ENCODE results near the gene SETD1A. TPM values are rescaled to one million over a fixed set of nuclear protein-coding genes. Genes with fewer than 3 reads are reported as not detected.

SETD1A gene
- total RNA-seq, 1 donor from 2014 or later: 23.4 TPM

DNA sequence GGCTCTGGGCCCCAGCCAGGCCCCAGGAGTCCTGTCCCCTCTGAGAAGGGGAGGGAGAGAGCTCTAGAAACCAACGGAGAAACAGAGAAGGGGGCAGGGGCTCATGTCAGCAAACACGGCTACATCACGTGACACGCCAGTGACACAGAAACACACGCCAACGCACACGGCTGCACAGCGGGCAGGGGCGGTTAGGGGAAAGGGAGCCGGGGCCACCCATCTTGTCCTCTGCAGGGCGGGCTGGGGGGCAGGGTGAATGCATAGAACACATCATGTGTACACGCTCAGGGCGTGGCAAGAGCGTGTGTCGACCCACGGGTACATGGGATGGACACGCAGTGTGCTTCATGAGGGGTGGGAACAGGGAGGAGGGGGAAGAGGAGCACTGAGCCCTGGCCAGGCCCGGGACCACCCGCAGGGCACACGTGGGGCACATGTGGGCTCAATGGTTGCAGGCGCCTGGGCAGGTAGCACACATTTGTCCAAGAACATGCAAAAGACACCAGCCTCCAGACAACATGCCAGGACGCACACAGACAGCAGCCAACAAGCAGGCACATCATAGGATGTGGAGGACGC, 32.0 kb downstream of the SETD1A start:
- Mint-ChIP-seq H3K9me3 (ENCODE audit: unreplicated experiment) (no peaks in the 10 kb centered on the region), H3K4me3 (ENCODE audit: unreplicated experiment) (no peak overlapping the region), H3K27me3 (ENCODE audit: unreplicated experiment) (peaks cover 7% of the 10 kb centered on the region), H3K4me1 (ENCODE audit: unreplicated experiment) (no peaks in the 10 kb centered on the region), H3K27ac (ENCODE audit: unreplicated experiment) (no peak overlapping the region), H3K36me3 (ENCODE audit: low read depth, unreplicated experiment) (no peaks in the 10 kb centered on the region)
- TF ChIP-seq, protein P1, sequence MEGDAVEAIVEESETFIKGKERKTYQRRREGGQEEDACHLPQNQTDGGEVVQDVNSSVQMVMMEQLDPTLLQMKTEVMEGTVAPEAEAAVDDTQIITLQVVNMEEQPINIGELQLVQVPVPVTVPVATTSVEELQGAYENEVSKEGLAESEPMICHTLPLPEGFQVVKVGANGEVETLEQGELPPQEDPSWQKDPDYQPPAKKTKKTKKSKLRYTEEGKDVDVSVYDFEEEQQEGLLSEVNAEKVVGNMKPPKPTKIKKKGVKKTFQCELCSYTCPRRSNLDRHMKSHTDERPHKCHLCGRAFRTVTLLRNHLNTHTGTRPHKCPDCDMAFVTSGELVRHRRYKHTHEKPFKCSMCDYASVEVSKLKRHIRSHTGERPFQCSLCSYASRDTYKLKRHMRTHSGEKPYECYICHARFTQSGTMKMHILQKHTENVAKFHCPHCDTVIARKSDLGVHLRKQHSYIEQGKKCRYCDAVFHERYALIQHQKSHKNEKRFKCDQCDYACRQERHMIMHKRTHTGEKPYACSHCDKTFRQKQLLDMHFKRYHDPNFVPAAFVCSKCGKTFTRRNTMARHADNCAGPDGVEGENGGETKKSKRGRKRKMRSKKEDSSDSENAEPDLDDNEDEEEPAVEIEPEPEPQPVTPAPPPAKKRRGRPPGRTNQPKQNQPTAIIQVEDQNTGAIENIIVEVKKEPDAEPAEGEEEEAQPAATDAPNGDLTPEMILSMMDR (IDR thresholded peaks at IDR 0.05; ENCODE audit: unreplicated experiment): no peak
- no peak for DNase-seq (ENCODE audit: low spot score)

DNA sequence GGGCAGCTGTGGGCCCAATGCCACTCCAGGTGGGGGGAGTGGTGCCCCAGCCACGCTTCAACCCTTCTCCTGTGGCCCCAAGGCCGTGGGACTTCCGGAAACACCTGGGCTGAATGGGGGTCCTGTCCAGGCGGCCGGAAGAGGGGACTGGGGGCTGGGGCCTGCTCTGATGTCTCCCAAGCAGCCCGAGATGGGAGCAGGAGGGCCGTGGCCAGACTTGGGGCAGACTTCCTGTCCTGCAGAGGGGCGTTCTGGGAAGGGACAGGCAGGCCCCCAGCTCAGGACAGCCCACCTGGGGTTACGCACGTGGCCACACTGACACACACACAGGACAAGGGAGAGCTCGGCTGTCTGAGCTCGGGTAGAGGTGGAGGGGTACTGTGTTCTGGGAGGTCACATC, 32.6 kb downstream of the SETD1A start:
- Mint-ChIP-seq H3K27ac (ENCODE audit: unreplicated experiment) (no peak overlapping the region), H3K27me3 (ENCODE audit: unreplicated experiment) (peaks cover 8% of the 10 kb centered on the region), H3K4me3 (ENCODE audit: unreplicated experiment) (no peak overlapping the region), H3K36me3 (ENCODE audit: low read depth, unreplicated experiment) (no peaks in the 10 kb centered on the region), H3K4me1 (ENCODE audit: unreplicated experiment) (no peaks in the 10 kb centered on the region), H3K9me3 (ENCODE audit: unreplicated experiment) (no peaks in the 10 kb centered on the region)
- DNase-seq (ENCODE audit: low spot score): no peak
- TF ChIP-seq, protein P1 (IDR thresholded peaks at IDR 0.05; ENCODE audit: unreplicated experiment): no peak

DNA sequence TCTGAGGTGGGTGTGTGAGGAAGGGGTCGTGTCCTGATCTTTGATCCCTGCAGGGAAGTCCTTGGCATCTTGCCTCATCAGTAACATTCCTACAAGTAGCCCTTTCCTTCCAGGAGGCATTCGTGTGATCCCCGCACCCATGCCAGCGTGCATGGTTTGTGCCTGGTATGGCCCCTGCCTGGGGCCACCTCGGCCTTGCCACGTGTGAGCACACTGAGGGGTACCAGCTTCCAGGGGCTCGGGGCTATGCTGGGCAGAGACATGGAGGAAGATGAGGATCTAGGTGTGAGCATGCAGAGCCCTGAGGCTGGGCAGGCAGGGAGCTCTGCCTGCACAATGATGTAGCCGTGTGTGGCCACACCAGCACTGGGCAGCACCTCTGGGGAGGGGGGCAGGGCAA, 33.5 kb downstream of the SETD1A start:
- peak overlapping the region; percentile 21 for H3K4me3 Mint-ChIP-seq (ENCODE audit: unreplicated experiment)
- no peaks in the 10 kb centered on the region for H3K9me3 Mint-ChIP-seq (ENCODE audit: unreplicated experiment)
- no peaks in the 10 kb centered on the region for H3K4me1 Mint-ChIP-seq (ENCODE audit: unreplicated experiment)
- TF ChIP-seq, protein P1 (IDR thresholded peaks at IDR 0.05; ENCODE audit: unreplicated experiment): no peak
- H3K27ac Mint-ChIP-seq (ENCODE audit: unreplicated experiment): no peak overlapping the region
- no peaks in the 10 kb centered on the region for H3K36me3 Mint-ChIP-seq (ENCODE audit: low read depth, unreplicated experiment)
- no peak for DNase-seq (ENCODE audit: low spot score)
- peaks cover 8% of the 10 kb centered on the region for H3K27me3 Mint-ChIP-seq (ENCODE audit: unreplicated experiment)

DNA sequence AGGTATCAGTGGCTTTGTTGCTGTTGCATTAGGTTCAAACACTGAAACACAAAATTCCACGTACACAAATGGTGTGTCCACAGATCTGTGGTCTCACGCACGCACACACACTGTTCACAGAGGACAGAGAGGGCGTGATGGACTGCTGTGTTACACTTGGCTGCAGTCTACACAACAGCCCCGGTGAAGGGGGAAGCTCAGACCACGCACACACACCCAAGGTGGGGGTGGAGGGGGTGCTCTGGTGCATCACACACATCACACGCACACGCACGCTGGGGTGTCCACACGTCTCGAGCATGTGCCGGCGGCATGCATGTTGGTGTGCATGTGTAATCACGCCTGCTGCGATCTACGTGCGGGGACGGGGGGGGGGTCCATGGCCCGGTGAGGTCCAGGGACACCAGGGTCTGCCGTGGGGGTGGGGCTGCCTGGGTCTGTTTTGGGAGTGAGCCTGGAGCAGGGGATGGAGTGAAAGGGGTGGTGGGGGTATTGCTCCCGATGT, 34.8 kb downstream of the SETD1A start:
- TF ChIP-seq, protein P1 (IDR thresholded peaks at IDR 0.05; ENCODE audit: unreplicated experiment): no peak
- Mint-ChIP-seq H3K9me3 (ENCODE audit: unreplicated experiment) (no peaks in the 10 kb centered on the region), H3K4me1 (ENCODE audit: unreplicated experiment) (peaks cover 3% of the 10 kb centered on the region), H3K27ac (ENCODE audit: unreplicated experiment) (no peak overlapping the region), H3K27me3 (ENCODE audit: unreplicated experiment) (peaks cover 6% of the 10 kb centered on the region), H3K36me3 (ENCODE audit: low read depth, unreplicated experiment) (peaks cover 3% of the 10 kb centered on the region), H3K4me3 (ENCODE audit: unreplicated experiment) (no peak overlapping the region)
- no peak for DNase-seq (ENCODE audit: low spot score)

DNA sequence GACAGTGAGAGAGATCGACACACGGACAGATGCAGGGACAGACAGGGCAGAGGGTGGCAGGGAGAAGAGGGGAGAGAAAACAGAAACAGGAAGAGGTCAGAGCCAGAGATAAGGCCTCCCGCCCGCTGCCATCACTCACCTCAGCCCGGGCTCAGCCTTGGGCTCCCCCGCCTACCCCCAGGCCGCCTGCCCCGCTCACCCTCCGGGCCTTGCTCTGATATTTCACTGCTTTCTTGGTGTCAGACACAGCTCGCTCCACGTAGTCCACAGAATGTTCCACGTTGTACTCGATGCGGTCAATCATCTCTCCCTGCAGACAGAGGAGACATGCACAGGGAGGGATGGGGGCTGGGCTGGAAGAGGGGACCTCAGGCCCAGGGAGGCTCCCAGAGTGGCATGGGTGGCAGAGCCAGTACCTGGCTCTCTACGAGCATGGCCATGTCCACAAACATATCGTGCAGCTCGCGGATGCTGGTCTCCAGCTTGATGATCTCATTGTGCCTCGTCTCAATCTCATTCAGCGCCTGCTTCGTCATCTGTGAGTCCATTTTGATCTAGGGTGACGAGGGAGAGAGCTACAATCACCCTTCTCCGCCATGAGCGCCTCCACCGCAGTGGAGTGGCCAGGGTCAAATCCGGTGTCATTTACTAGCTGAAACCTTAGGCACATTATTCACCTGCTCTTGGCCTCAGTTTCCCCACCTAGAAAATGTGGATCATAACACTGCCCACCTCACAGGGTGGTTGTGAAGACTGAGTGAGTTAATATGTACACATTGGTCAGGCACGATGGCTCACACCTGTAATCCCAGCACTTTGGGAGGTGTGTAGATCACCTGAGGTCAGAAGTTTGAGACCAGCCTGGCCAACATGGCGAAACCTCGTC, 35.6 kb downstream of the SETD1A start:
- no peak for DNase-seq (ENCODE audit: low spot score)
- Mint-ChIP-seq H3K4me1 (ENCODE audit: unreplicated experiment) (peaks cover 3% of the 10 kb centered on the region), H3K9me3 (ENCODE audit: unreplicated experiment) (no peaks in the 10 kb centered on the region), H3K4me3 (ENCODE audit: unreplicated experiment) (no peak overlapping the region), H3K36me3 (ENCODE audit: low read depth, unreplicated experiment) (peaks cover 3% of the 10 kb centered on the region), H3K27ac (ENCODE audit: unreplicated experiment) (peak overlapping the region; percentile 63), H3K27me3 (ENCODE audit: unreplicated experiment) (peaks cover 8% of the 10 kb centered on the region)
- TF ChIP-seq, protein P1 (IDR thresholded peaks at IDR 0.05; ENCODE audit: unreplicated experiment): no peak

All from endothelial cell (in vitro differentiated cells).